ENCODE data around the gene SLIT3.
A peak's percentile ranks its signal among the peaks of the same experiment; 100 is the strongest.

Gene SLIT3

GRCh38 chr5:169300468-169301385 is at the start of gene SLIT3:
TSS of gene SLIT3 (minus strand) at chr5:169301139. CDS start at chr5:169300709, 430 bp downstream.
- no peak for DNase-seq (ENCODE audit: low read depth in 3 of 3)

DNA sequence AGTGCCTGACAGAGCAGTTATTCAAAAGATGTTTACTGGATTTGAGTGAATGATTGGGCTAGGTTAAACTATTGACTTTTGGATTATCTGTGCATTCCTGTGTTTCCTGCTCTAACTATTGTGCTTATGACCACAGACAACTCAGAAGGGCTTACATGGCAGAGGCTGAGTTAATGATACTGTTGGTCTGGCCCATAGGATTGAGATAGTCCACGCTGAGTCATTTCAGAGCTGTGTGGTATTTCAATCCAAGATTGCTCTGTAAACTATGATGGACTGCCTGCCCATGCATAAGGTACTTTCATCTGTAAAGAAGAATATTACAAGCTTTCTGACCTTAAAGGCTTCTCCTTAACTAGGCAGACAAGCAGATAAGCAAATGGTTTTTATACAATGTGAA is 49.1 kb upstream of the SLIT3 start:
- no peak for DNase-seq (ENCODE audit: low read depth in 3 of 3)

DNA sequence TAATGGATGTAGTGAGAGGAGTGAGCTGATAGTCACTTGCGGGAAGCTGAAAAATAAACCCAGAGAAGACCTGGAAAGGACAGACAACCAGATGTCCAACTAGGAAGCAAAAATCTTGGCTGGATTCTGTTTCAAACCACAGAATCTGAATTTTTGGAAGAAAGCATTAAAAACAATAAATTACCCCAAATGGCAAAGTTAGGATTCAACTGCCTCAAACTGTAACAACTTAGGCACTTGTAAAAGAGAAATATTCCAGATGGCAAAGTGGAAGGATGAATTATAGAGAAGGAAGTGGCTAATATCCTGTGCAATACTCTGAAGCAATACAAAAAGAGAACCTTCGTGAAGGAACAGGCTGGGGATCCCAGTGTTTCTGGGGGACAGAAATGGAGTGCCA is 46.8 kb upstream of the SLIT3 start:
- no peak for DNase-seq (ENCODE audit: low read depth in 3 of 3)

GRCh38 chr5:169344629-169345028 is 43.7 kb upstream of the SLIT3 start:
- DNase-seq (ENCODE audit: low read depth in 3 of 3) = no peak

- no peak for DNase-seq (ENCODE audit: low read depth in 3 of 3)
Measured at GRCh38 chr5:169343766-169344165, 42.8 kb upstream of the SLIT3 start.

DNA sequence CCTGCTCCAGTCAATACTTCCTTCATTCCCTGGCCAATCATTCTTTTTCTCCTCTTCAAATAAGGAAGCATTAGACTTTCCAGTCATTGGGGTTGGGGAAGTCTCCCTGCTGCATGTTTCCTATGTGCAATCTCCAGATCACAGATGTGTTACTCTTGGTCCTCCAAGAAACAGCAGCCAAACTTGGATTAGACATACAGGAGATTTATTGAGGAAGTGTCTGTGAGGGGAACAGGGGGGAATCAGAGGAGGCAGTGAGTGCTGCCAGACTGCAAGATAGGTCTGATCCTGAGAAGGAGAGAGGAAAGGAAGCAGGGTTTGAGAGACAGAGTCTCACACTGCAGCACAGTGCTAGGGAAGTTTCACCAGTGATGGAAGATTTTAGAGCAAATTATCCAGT is 40.6 kb upstream of the SLIT3 start:
- DNase-seq (ENCODE audit: low read depth in 3 of 3) = no peak

GRCh38 chr5:169339869-169340268 is 38.9 kb upstream of the SLIT3 start:
- DNase-seq (ENCODE audit: low read depth in 3 of 3) = no peak

GRCh38 chr5:169336242-169336641 is 35.3 kb upstream of the SLIT3 start:
- no peak for DNase-seq (ENCODE audit: low read depth in 3 of 3)

GRCh38 chr5:169335806-169336205 is 34.9 kb upstream of the SLIT3 start:
- no peak for DNase-seq (ENCODE audit: low read depth in 3 of 3)

GRCh38 chr5:169333518-169333917 is 32.6 kb upstream of the SLIT3 start:
- no peak for DNase-seq (ENCODE audit: low read depth in 3 of 3)

GRCh38 chr5:169331292-169331852 is 30.4 kb upstream of the SLIT3 start:
- DNase-seq (ENCODE audit: low read depth in 3 of 3) = no peak

DNA sequence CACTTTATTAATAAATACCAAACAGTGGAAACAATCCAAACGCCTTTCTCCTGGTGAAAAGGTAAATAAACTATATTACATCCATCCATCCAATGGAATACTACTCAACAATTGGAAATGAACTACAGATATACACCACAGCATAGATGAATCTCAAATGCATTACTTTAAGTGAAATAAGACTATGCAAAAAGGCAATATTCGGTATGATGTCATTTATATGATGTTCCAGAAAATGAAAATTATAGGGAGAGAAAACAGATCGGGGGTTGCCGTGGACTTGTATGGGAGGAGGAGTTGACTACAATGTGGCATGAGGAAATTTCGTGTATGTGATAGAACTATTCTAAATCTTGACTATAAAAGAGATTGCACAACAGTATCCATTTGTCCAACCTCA is 27.5 kb upstream of the SLIT3 start:
- no peak for DNase-seq (ENCODE audit: low read depth in 3 of 3)

DNA sequence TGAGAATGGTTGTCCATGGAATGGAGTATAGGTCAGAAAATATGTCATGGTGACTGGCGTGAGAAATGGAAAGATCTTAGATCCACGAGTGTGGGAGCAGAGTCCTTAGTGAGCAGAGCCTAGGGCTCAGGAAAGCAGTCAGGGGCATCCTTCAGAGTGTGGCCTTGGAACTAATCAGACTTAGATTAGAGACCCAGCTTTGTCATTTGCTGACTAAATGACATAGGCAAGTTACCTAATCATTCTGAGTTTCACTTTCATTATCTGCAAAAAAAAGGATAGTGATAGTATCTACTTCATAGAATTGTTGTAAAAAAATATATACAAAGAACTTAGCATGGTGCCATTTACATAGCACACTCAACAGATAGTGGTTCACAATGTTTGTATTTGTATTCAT is 24.3 kb upstream of the SLIT3 start:
- no peak for DNase-seq (ENCODE audit: low read depth in 3 of 3)

- no peak for DNase-seq (ENCODE audit: low read depth in 3 of 3)
Measured at GRCh38 chr5:169318556-169318955, 17.6 kb upstream of the SLIT3 start.

GRCh38 chr5:169307646-169308045 is 6.7 kb upstream of the SLIT3 start:
- no peak for DNase-seq (ENCODE audit: low read depth in 3 of 3)

DNA sequence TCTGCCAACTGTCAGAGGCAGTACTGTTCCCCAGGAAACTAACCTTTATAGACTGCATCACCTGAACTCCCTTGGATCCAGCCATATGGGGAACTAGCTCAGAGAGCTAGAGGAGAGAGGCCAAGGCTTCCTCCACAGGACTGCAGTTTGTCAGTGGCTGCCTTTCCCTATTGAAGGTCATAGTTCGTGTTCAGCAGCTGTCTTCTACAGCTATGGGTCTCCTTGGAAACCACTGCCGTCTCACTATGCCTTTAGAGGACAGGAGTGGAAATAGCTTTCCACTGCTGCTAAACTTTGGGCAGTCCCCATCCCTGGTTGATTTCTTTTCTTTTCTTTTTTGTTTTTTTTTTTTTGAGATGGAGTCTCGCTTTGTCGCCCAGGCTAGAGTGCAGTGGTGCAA is 4.4 kb upstream of the SLIT3 start:
- no peak for DNase-seq (ENCODE audit: low read depth in 3 of 3)

DNA sequence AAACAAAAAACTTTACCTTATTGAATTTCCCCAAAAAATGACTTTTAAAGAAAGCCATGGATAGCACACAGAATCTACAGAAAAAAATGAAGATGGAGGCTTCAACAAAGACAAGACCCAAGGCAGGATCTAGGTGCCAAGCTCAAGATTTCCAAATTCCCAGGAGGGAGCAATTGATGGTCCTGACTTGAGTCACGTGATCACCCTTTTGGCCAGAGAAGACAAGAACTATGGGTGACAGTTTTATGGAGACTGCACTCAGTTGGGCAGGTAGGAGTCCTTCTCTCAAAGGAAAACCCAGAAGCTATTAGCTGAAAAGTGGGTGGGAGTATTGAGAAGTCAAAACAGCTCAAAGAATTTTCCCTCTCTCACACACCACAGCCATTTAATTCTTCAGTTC is 3.2 kb upstream of the SLIT3 start:
- DNase-seq (ENCODE audit: low read depth in 3 of 3) = no peak

- no peak for DNase-seq (ENCODE audit: low read depth in 3 of 3)
Measured at GRCh38 chr5:169303119-169303515, 2.2 kb upstream of the SLIT3 start.

GRCh38 chr5:169302491-169303118 is 1.7 kb upstream of the SLIT3 start:
- peak; percentile 10 to 50 (median 11) for DNase-seq (ENCODE audit: low read depth in 3 of 3)

- DNase-seq (ENCODE audit: low read depth in 3 of 3) = no peak
Measured at GRCh38 chr5:169301986-169302385, 1.0 kb upstream of the SLIT3 start.

GRCh38 chr5:169301386-169301934 is 521 bp upstream of the SLIT3 start:
- no peak for DNase-seq (ENCODE audit: low read depth in 3 of 3)

- no peak for DNase-seq (ENCODE audit: low read depth in 3 of 3)
Measured at GRCh38 chr5:169299663-169300467, 1.1 kb downstream of the SLIT3 start.
